ENCODE data around the gene TNNT2.

Gene TNNT2

DNA sequence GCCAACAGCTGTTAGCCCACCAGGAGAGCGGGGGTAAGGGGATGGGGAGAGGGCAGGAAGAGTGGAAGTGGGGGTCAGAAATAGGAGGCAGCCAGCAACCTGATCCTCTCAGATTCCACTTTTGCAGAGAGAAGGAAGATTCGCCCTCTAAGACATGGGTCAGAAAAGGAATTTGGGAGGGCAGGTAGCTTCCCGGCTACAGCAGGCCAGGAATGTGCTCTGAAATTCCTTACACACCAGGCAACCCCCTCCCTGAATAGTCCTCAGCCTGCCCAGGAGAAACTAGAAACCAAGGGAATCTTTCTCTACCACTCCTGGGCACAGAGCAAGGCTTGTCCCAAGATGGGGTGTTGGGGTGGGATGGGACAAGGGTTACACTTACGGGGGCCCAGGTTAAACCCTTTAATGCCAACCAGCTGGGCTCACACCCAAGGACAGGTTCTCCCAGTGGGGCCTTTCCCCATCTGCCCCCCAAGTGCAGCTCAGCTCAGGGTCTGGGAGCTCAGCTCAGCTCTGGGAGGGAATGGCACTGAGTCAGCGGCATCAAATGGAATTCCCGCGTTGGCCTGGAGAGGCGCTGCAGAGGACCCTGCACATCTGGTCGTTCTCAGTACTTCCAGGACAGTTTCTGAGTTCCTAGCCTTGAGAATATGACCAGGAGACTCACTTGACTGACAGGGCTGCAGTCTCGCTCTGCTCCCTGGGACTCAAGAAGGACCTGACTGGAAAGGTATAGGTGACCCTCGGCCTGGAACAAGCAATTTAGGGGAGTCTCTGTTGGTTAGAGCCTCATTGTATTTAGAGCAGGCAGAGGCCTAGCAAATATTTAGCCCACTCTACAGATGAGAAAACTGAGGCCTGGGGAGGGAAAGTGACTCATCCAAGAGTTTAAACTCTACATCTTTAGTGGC lies 761 bp downstream of the TNNT2 start:
- DNase-seq (ENCODE audit: low read depth), result no peak

DNA sequence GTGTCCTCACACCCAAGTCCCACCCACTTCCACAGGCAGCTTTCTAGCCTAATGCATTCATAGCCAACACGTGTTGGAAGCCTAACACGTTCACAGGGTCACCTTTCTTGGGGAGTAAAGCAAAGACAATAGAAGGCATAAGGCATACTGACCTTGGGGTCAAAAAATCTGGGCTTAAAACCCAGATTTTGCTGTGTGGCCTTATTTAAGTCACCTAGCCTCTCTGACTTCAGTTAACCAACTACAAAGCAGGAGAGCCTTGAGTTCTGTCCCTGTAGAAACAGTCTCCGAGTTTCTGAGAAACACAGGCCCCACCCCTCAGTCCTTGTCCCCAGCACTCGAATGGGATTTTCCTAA lies 1.4 kb downstream of the TNNT2 start:
- no peak for DNase-seq (ENCODE audit: low read depth)

DNA sequence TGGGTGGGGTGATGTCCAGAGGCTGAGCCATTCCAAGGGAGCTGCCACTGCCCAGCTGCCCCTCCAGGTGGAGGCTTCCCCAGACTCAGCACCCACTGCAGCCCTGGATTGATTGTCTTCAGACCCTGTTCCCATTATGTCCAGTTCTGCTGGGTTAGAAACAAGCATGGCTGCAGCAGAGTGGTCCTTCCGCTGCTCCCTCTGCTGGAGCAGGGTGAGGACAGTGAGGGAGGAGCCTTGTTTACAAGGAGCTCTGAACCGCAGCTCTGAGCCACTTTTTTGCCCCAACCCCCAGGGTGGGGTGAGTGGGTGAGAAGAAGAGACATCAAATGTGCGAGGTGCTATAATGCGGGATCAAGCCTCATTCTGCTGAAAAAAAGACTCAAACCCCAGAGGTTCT lies 2.3 kb downstream of the TNNT2 start:
- no peak for DNase-seq (ENCODE audit: low read depth)

DNA sequence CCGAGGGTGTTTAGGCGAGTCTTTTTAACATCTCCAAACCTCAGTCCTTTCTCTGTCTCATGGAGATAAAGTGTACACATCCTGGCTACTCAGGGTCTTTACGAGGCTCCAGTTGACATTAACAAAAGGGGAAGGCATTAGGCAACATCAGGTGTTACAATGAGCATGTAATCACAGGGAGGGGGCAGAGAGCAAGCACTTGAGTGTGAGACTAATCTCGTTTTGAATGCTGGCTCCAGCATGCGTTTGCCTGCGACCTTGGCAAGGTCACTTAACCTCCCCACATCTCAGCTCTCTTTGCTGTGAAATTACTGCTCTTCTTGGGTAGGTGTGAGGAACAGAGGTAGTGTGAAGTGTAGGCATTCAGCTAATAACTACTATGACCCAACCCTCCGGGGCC lies 3.1 kb downstream of the TNNT2 start:
- DNase-seq (ENCODE audit: low read depth), result no peak

DNA sequence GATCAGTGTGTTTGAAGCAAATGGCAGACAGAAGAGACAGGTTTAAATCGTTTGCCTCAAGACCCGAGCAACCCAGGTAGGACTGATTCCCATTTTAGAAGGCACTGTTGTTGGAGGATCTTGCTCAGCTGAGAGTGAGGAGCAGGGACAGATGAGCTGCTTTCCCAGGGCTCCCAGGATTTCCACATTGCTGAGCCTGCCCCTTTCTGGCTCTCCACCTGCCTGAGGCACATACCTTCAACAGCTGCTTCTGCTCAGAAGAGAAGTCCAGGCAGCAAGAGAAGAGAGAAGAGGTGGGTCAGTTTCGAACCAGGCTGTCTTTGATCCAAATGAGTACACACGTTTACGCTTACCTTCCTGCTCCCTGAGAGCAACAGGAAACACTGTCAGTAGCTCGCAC lies 5.7 kb downstream of the TNNT2 start:
- no peak for DNase-seq (ENCODE audit: low read depth)

DNA sequence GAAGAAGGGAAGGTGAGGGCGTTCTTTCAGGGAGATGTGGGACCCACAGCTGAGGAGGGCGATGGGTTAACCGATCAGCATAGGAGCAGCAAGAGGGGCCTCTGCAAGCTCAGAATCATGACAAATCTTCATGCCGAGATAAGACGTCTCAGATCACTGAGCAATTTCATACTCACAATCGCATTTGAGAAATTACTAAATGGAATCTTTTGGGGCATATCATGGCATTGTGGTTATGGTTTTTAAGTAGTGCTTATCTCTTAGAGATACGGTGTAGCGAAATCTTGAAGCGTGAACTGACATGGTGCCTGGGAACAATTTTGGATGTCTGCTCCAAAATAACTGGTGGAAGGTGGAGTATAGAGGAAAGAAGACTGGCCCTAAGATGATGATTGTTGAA lies 6.2 kb downstream of the TNNT2 start:
- DNase-seq (ENCODE audit: low read depth), result no peak

DNA sequence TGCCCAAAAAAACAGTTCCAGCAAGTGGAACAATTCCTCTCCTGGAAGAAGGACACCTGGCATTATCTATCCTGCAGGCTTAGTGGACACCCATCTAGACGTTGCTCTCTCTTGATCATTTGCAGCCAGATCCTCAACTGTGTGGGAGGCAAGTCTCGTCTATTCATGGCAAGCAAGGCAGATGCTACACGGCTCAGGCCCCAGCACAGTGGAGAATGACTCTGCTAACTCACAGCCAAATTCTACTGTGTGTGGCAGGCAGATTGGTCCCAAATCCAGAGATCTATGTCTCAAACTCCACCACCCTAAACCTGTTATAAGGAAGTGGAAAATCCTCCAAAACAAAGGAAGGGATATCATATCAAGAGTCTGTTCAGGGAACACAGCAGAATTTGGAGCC lies 7.0 kb downstream of the TNNT2 start:
- DNase-seq (ENCODE audit: low read depth), result no peak

DNA sequence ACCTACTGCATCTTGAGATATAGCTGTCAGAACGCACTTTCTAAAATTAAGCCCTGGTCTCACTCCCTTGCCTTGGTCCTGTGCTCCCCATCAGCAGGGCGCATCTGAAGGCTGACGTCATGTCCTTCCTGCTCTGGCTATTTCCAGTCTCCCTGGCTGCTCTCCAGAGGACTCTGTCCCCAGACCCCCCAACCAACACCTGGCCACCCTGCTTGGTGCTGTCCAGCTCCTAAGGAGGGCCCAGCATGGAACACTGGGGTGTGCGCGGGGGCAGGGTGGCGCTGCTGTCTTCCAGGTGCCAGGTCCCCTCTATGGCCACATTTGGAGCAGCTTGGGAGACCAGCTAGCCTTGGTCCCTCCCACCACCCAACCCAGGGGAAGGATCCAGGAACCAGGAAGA lies 8.3 kb downstream of the TNNT2 start:
- DNase-seq (ENCODE audit: low read depth), result no peak

DNA sequence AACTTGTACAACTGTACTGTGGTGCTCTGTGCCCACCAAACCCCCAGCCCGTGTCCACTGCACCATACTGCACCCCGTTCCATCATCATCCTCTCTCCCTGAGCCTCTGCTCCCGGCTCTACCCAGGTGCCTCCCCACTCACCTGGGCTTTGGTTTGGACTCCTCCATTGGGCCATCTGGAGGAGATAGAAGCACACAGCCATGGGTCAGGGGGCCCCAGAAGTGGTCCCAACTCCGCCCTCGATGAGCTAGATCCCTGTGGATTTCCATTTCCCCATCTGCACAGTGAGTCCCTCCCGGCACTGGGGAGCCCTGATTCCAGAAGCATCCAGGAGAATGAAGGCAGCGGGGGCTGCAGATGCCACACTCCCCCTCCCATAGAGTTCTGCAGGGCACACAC lies 10.8 kb downstream of the TNNT2 start:
- DNase-seq (ENCODE audit: low read depth), result no peak

DNA sequence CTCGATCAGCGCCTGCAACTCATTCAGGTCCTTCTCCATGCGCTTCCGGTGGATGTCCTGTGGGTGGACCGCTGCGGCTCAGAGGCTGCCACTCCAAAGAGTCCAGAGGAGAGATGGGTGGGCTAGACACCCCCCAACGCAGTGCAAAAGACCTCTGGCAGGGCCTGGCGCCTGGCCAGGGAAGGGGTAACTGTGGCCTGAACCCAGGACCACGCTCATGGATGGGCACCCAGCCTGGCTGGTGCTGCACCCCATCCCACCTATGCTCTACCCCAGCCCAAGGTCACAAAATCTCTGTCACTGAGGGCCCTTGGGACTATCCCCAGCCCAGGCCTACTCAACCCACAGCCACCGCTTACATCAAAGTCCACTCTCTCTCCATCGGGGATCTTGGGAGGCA lies 12.2 kb downstream of the TNNT2 start:
- DNase-seq (ENCODE audit: low read depth), result no peak

DNA sequence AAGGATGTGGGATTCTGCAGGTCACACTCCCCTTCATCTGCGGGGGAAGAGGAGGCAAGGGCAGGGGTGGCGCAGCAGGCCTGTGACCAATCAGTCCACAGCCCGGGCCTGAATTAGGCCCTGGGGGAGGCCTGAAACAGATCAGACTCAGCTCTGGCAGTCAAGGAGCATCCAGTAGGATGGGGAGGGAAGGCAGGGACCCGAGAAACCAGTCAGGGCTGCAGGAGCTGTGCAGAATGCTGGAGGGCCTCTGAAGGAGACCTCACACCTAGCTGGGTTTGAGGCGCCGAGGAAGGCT lies 12.7 kb downstream of the TNNT2 start:
- DNase-seq (ENCODE audit: low read depth), result no peak

DNA sequence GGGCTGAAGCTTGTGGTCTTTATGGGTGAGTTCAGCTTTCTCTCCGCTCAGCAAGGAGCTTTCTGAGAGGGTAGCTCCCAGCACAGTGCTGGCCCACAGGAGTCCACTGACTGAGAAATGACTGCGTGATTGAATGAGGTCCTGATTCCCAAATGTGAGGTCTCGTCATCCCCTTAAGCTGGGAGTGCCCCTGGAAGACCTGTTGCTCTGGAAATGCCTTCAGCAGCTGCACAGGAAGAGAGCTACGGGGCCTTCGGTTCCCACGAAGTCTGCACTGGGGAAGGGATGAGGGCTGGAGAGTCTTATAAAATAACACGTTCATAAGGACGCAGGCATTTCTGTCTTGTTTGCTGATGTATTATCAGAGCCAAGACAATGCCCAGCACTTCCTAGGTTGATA lies 14.0 kb downstream of the TNNT2 start:
- no peak for DNase-seq (ENCODE audit: low read depth)

DNA sequence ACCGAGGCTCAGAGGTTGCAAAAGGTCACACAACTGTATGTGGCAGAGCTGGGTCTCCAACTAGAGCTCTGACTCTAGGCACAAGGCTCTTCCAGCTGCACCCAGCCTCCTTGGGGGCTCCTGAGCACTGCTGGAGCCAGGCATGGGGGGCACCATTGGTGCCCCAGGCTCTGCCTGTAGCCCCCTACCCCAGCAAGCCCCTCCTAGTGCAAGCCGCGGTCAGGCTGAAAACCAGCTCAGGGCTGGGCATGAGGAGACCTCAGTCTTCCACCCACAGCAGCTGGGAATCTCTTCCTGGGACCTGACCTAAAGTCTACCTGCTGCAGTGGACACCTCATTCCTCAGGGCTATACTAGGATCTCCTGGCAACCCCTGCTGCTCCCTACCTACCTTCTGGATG lies 14.6 kb downstream of the TNNT2 start:
- DNase-seq (ENCODE audit: low read depth), result no peak

DNA sequence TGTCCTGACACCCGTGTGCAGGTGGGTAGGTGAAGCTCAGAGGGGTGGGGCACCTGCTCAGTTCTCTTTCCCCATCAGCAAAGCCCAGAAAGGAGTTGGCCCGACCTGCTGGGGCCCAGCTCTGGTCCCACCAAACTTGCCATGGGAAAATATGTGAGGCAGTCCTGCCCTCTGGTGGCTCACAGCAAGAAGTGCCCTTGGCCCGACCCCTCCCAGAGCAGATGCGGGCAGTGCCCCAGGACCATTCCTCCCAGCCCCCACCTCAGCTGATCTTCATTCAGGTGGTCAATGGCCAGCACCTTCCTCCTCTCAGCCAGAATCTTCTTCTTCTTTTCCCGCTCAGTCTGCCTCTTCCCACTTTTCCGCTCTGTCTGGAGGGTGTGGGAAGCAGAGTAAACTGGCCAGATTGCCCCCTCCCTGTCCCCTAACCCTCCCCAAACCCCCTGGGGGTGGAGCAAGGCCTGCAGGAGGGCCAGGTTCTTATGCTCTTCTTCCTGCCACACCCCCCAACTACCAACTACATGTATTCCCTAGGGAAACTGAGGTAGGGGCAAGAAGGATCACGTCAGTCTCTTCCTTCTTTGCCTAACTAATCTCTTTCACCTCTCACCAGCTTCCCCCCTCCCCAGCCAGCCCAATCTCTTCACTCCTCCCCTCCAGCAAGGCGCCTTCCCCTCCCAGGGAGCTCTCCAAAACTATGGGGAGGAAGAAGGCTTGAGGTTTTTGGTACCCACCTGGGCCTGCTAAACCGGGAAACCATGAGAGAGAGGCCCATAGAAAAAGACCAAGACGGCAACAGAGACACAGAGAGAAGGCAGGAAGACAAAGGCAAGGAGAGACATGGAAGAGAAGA lies 15.6 kb downstream of the TNNT2 start:
- peak; percentile 9 for DNase-seq (ENCODE audit: low read depth)

DNA sequence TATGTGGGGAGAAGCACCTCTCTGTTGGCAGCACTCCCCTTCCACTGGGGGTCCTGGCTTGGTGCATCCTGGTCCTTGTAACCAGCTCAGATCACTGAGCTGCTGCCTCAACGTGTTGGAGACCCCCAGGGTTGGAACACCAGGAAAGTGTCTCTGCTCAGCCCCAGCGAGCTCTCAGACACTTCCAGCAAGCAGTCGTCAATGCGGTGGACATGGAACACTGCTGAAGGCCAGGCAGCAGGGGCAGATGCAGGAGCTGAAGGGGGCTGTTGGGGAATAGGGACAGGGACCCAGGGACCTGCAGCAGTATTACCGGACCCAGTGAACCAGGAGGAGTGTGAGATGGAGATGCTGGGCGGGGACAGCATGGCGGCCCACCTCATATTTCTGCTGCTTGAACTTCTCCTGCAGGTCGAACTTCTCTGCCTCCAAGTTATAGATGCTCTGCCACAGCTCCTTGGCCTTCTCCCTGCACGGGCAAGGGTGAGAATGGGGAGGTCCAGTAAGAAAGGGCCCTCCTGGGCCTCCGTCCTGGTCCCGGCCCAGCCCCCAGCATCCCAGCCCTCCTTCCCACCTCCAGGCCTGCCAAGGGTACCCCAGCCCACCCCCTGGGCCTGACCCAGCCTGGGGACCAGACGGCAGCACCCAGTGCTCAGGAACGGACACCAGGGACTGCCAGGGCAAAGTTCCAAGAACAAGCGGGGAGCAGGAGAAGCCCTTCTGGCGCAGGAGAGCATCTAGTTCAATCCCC lies 16.4 kb downstream of the TNNT2 start:
- no peak for DNase-seq (ENCODE audit: low read depth)

DNA sequence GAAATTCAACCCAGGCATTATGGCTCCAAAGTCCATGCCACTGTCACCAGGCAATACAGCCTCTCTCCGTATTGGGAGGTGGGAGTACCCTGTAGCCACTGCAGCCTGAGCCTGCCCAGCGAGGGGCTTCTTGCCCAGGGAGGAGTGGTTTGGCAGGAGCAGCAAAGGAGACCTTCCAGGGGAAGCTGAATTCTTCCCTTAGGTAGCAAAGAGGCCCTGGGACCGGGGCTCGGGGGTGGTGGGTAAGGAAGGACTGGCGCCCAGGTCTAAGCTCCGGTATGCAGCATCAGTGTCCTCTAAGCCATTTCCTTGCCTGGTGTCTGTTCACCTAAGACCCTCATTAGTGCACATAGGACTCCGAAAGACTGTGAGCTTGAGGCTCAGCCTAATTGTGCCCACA lies 17.0 kb downstream of the TNNT2 start:
- no peak for DNase-seq (ENCODE audit: low read depth)

DNA sequence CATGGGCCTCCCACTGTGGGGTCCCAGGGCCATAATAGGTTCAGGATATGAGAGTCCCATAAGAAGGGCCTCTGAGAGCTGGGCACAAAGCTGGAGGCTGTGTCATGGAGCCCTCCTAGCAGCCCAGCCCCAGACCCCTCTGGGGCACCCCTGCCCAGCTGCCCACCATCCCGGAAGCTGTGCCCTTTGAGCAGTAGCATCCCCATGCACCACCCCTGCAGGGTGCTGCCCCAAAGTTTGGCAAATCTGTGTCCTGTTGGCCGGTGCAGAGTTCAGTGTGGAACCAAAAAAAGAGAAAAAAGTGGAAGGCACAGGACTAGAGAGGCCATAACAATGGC lies 17.6 kb downstream of the TNNT2 start:
- DNase-seq (ENCODE audit: low read depth), result no peak

DNA sequence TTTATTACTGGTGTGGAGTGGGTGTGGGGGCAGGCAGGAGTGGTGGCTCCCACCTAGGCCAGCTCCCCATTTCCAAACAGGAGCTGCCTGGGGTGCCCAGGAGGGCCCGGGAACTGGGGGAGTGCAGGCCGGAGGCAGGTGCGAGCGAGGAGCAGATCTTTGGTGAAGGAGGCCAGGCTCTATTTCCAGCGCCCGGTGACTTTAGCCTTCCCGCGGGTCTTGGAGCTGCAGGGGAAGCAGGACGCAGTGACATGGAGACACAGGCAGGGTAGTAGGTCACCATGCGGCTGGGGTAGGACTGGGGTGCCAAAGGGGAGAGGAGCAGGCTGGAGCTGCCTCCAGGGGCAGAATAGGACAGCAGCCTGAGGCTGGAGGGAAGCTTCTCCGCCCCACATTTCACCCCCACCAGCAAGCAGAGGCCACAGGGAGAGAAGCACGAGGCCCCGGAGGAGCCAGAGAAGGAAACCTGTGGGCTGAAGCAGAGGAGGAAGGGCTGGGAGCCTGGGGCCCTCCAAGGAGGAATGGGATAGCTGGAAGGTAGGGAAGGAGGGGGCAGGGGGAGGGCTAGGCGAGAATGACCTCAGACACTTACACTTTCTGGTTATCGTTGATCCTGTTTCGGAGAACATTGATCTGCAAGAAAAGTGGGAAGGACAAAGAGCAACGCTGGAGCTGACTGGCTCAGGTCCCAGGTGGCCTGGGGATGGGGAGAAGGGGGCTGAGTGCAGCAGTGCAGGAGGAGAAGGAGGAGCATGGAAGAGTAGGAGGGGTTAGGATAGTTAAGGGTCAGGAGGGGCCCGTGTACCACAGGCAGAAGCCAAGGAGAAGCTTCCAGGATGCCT lies 18.2 kb downstream of the TNNT2 start:
- DNase-seq (ENCODE audit: low read depth), result no peak

DNA sequence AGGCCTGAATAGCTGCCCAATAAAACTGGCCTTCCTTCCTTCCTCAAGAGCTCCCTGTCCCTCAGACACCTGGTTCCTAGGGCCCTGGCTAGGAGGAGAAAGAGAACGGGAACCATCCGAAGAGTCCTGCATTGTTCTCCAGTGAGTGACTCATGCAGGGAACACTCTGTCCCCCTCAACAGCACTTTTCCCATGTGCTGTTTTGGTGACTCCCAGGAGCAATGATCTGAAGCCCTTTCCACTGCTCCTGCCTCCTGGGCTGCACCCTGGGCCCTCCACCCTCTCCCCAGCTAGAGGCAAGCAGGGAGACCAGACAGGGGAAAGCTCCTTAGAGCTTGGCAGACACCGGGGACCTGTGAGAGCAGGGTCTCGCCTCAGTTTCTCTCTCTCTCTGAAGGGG lies 18.9 kb downstream of the TNNT2 start:
- no peak for DNase-seq (ENCODE audit: low read depth)

DNA sequence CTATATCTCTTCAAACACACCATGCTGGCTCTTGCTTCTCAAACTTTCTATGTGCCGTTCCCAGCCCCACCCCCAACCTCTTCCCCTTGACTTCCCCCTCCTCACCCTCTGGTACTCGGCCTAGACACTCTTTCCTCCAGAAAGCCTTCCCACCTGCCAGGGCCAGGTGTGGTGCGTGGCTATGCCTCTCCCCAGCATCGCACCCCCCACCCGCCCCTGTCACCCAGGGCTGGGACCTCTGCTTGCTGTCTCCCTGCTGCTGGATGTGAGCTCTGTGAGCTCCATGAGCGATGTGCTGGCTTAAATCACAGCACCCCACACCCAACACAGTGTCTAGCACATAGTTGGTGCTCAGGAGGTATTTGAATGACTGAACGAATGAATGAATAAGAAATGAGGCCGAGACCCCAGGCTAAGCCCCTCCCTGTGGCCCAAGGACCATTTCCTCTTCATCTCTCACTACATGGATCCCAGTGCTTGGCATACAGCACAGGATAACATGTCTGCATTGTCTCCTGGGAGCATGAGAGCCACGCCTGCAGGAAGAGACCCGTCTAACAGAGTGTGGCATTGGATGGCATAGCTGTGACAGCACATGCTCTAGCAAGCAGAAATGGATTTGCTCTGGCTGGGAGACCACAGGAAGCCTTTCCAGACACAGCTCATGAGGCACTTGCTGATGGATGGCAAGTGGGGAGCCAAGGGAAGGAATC lies 19.7 kb downstream of the TNNT2 start:
- DNase-seq (ENCODE audit: low read depth), result no peak

DNA sequence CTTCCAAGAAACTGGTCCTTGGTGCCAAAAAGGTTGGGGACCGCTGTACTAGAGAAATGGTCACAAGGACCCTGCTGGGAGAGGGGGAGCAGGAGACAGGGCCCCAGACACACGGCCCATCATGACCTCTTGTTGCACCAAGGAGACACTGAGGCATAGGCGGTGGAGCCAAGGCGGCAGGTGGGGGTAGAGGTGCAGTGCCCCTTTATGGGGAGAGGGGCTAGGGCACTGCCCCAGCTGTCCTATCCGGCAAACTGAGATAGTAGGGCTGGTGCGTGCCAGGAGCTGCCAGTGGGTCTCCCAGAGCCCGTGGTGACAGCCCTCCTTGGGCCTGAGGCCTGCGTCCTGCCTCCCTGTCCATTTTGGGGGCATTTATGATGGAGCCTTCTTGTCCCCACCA lies 20.3 kb downstream of the TNNT2 start:
- no peak for DNase-seq (ENCODE audit: low read depth)

DNA sequence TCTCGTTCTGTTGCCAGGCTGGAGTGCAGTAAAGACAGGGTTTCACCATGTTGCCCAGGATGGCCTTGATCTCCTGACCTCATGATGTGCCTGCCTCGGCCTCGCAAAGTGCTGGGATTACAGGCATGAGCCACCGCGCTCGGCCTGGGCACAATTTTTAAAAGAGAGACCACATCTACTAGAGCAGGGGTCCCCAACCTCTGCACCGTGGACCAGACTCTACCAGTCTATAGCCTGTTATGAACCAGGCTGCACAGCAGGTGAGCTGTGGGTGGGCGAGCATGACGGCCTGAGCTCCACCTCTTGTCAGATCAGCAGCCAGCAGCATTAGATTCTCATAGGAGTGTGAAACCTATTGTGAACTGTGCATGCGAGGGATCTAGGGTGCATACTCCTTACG lies 20.8 kb downstream of the TNNT2 start:
- DNase-seq (ENCODE audit: low read depth), result no peak
